ENCODE data around the gene FXYD6. TPM values are rescaled to one million over a fixed set of nuclear protein-coding genes. Genes with fewer than 3 reads are reported as not detected.

Gene FXYD6
- total RNA-seq, 1 donor from 2014 or later = 10.5 TPM

DNA sequence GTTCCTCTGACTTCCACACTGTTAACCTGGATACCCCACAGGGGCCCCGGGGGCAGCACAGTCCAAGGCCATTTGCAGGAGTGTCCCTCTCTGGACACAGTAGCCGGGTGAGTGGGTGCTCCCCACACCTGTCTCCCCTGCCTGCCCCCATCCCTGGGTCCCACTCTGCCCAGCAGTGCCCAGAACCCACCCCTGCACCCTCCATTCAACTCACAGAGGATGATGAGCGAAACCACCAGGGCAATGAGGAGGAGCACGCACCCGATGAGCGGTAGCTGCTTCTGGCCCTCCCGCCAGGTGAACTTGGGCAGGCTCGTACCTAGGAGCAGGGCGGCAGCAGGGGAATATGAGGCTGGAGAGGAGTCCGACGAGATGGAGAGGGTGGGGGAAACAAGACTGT, 40.5 kb upstream of the FXYD6 start:
- H3K4me3 Mint-ChIP-seq (ENCODE audit: unreplicated experiment) = no peak overlapping the region
- no peaks in the 10 kb centered on the region for H3K36me3 ChIP-seq (ENCODE audit: insufficient read depth, low read length)
- no peaks in the 10 kb centered on the region for H4K20me1 ChIP-seq (ENCODE audit: insufficient read depth, low read length)
- H3K27ac ChIP-seq (ENCODE audit: low read depth, low read length) = no peak overlapping the region
- no peaks in the 10 kb centered on the region for H3K4me1 Mint-ChIP-seq (ENCODE audit: low read depth, unreplicated experiment)
- H3K4me1 ChIP-seq (ENCODE audit: insufficient read depth, low read length) = no peaks in the 10 kb centered on the region
- H3K4me3 ChIP-seq (ENCODE audit: insufficient read depth, low read depth, low read length) = no peak overlapping the region
- H2AFZ ChIP-seq (ENCODE audit: low read depth, low read length) = no peak overlapping the region
- DNase-seq (ENCODE audit: low read depth) = no peak
- no peak for FAIRE-seq
- H3K79me2 ChIP-seq (ENCODE audit: insufficient read depth, low read length) = no peaks in the 10 kb centered on the region
- H3K27ac Mint-ChIP-seq (ENCODE audit: unreplicated experiment) = no peak overlapping the region
- peaks cover 12% of the 10 kb centered on the region for H3K27me3 ChIP-seq (ENCODE audit: insufficient read depth, low read length)
- no peaks in the 10 kb centered on the region for H3K36me3 Mint-ChIP-seq (ENCODE audit: low read depth, unreplicated experiment)
- no peak overlapping the region for H3K9ac ChIP-seq (ENCODE audit: low read length)
- H3K4me2 ChIP-seq (ENCODE audit: low read length) = no peak overlapping the region
- TF ChIP-seq CTCF (IDR thresholded peaks at IDR 0.05; ENCODE audit: insufficient read depth, low read depth, low read length) (no peak), EZH2 (IDR thresholded peaks at IDR 0.05; ENCODE audit: insufficient read depth, low read length) (no peak)
- peaks cover 77% of the 10 kb centered on the region for H3K27me3 Mint-ChIP-seq (ENCODE audit: low read depth, unreplicated experiment)
- no peaks in the 10 kb centered on the region for H3K9me3 ChIP-seq (ENCODE audit: insufficient read depth, low read depth, low read length)
- no peaks in the 10 kb centered on the region for H3K9me3 Mint-ChIP-seq (ENCODE audit: unreplicated experiment)

- H3K27me3 ChIP-seq (ENCODE audit: insufficient read depth, low read length) = peaks cover 17% of the 10 kb centered on the region
- no peaks in the 10 kb centered on the region for H3K4me1 Mint-ChIP-seq (ENCODE audit: low read depth, unreplicated experiment)
- no peak overlapping the region for H2AFZ ChIP-seq (ENCODE audit: low read depth, low read length)
- no peak for DNase-seq (ENCODE audit: low read depth)
- H3K9ac ChIP-seq (ENCODE audit: low read length) = no peak overlapping the region
- H3K79me2 ChIP-seq (ENCODE audit: insufficient read depth, low read length) = no peaks in the 10 kb centered on the region
- H3K4me2 ChIP-seq (ENCODE audit: low read length) = no peak overlapping the region
- H3K36me3 Mint-ChIP-seq (ENCODE audit: low read depth, unreplicated experiment) = no peaks in the 10 kb centered on the region
- peaks cover 74% of the 10 kb centered on the region for H3K27me3 Mint-ChIP-seq (ENCODE audit: low read depth, unreplicated experiment)
- H3K4me3 ChIP-seq (ENCODE audit: insufficient read depth, low read depth, low read length) = no peak overlapping the region
- no peak for FAIRE-seq
- no peaks in the 10 kb centered on the region for H3K36me3 ChIP-seq (ENCODE audit: insufficient read depth, low read length)
- no peak overlapping the region for H3K27ac Mint-ChIP-seq (ENCODE audit: unreplicated experiment)
- no peak for TF ChIP-seq EZH2 (IDR thresholded peaks at IDR 0.05; ENCODE audit: insufficient read depth, low read length)
- TF ChIP-seq CTCF (IDR thresholded peaks at IDR 0.05; ENCODE audit: insufficient read depth, low read depth, low read length) = no peak
- H3K9me3 Mint-ChIP-seq (ENCODE audit: unreplicated experiment) = no peaks in the 10 kb centered on the region
- H3K27ac ChIP-seq (ENCODE audit: low read depth, low read length) = no peak overlapping the region
- H3K4me1 ChIP-seq (ENCODE audit: insufficient read depth, low read length) = no peaks in the 10 kb centered on the region
- no peaks in the 10 kb centered on the region for H3K9me3 ChIP-seq (ENCODE audit: insufficient read depth, low read depth, low read length)
- H3K4me3 Mint-ChIP-seq (ENCODE audit: unreplicated experiment) = no peak overlapping the region
- no peaks in the 10 kb centered on the region for H4K20me1 ChIP-seq (ENCODE audit: insufficient read depth, low read length)
Measured at GRCh38 chr11:117915672-117916235, 39.3 kb upstream of the FXYD6 start.

DNA sequence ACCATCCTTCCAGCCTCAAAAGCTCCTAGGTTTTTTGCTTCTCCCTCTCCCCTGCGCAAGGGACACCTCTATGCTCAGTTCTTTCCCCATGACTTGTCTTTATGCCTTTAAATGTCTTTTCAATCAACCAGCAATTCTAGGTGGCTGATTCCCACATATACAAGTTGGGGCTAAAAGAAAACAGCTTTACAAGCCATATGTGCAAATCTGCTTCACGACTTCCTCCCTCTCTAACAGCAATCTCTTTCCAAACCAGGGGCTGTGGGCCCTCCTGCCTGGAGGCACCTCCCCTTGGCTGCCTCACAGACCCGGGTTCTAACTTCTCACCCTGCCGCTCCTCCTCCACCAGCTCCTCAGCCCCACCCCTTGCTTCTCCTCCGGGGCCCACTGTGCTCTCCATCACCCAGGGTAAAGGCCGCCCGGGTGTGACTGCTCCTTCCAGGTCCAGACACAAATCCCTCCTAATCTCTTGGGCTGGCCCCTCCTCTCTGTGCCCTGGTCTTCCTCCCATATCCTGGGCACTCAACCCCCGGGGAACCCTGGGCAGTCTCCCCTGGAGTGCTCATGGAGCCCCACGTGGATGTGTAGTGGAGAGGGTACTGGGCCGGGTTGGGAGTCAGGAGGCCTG, 38.6 kb upstream of the FXYD6 start:
- Histone ChIP-seq H2AFZ (ENCODE audit: low read depth, low read length) (no peak overlapping the region), H3K9ac (ENCODE audit: low read length) (no peak overlapping the region), H3K27ac (ENCODE audit: low read depth, low read length) (no peak overlapping the region), H3K9me3 (ENCODE audit: insufficient read depth, low read depth, low read length) (no peaks in the 10 kb centered on the region), H3K27me3 (ENCODE audit: insufficient read depth, low read length) (peaks cover 19% of the 10 kb centered on the region), H3K4me3 (ENCODE audit: insufficient read depth, low read depth, low read length) (no peak overlapping the region), H4K20me1 (ENCODE audit: insufficient read depth, low read length) (no peaks in the 10 kb centered on the region), H3K79me2 (ENCODE audit: insufficient read depth, low read length) (no peaks in the 10 kb centered on the region), H3K36me3 (ENCODE audit: insufficient read depth, low read length) (no peaks in the 10 kb centered on the region), H3K4me1 (ENCODE audit: insufficient read depth, low read length) (no peaks in the 10 kb centered on the region), H3K4me2 (ENCODE audit: low read length) (no peak overlapping the region)
- Mint-ChIP-seq H3K27me3 (ENCODE audit: low read depth, unreplicated experiment) (peaks cover 72% of the 10 kb centered on the region), H3K27ac (ENCODE audit: unreplicated experiment) (no peak overlapping the region), H3K4me1 (ENCODE audit: low read depth, unreplicated experiment) (no peaks in the 10 kb centered on the region), H3K36me3 (ENCODE audit: low read depth, unreplicated experiment) (no peaks in the 10 kb centered on the region), H3K9me3 (ENCODE audit: unreplicated experiment) (no peaks in the 10 kb centered on the region), H3K4me3 (ENCODE audit: unreplicated experiment) (no peak overlapping the region)
- FAIRE-seq (no peak), DNase-seq (ENCODE audit: low read depth) (no peak)
- no peak for TF ChIP-seq CTCF (IDR thresholded peaks at IDR 0.05; ENCODE audit: insufficient read depth, low read depth, low read length)
- TF ChIP-seq EZH2 (IDR thresholded peaks at IDR 0.05; ENCODE audit: insufficient read depth, low read length) = no peak
